Ectodermal cell (in vitro differentiated cells): ENCODE data around the gene SLC22A16.

Experiments
- H3K27ac ChIP-seq: 2 replicates; pipeline ENCODE4 v1.7.0; 2013; ENCODE audit warnings: mild to moderate bottlenecking, low read depth, low read length; ENCODE audit not compliant: insufficient read depth, poor library complexity, severe bottlenecking
- H3K27me3 ChIP-seq: 2 replicates; pipeline ENCODE4 v1.7.0; 2013; ENCODE audit warnings: mild to moderate bottlenecking, low read length; ENCODE audit not compliant: insufficient read depth, control insufficient read depth, poor library complexity, severe bottlenecking
- H3K36me3 ChIP-seq: one replicate; pipeline ENCODE4 v1.7.0; 2013; ENCODE audit warnings: low read length; ENCODE audit not compliant: control insufficient read depth, insufficient read depth
- H3K4me1 ChIP-seq: one replicate; pipeline ENCODE4 v1.7.0; 2013; ENCODE audit warnings: low read length; ENCODE audit not compliant: control insufficient read depth, insufficient read depth
- H3K4me3 ChIP-seq: 2 replicates; pipeline ENCODE4 v1.7.0; 2013; ENCODE audit warnings: low read depth, low read length, control low read depth; ENCODE audit not compliant: insufficient read depth
- H3K9me3 ChIP-seq: 2 replicates; pipeline ENCODE4 v1.7.0; 2013; ENCODE audit warnings: mild to moderate bottlenecking, low read length, moderate library complexity; ENCODE audit not compliant: control insufficient read depth
- WGBS, 2 experiments: methylation state at CpG; one replicate each; pipeline ENCODE4 v1.1.7; 2013; ENCODE audit warnings: missing lambda C conversion rate in 2 of 2; 5-methylcytosine and 5-hydroxymethylcytosine counted together

Gene SLC22A16

GRCh38 chr6:110392727-110393126 lies 83.7 kb downstream of the SLC22A16 start:
- H3K27ac ChIP-seq, result no peak overlapping the region
- WGBS, 2 experiments, result 81 to 84% methylated on average over 9 of the region's 9 CpGs
- H3K36me3 ChIP-seq, result no peaks in the 10 kb centered on the region
- no peaks in the 10 kb centered on the region for H3K9me3 ChIP-seq
- H3K27me3 ChIP-seq, result no peaks in the 10 kb centered on the region
- H3K4me1 ChIP-seq, result peaks cover 6% of the 10 kb centered on the region
- no peak overlapping the region for H3K4me3 ChIP-seq

GRCh38 chr6:110390404-110390803 lies 86.0 kb downstream of the SLC22A16 start:
- Histone ChIP-seq H3K4me1 (peaks cover 6% of the 10 kb centered on the region), H3K4me3 (no peak overlapping the region), H3K9me3 (no peaks in the 10 kb centered on the region), H3K27ac (no peak overlapping the region), H3K27me3 (no peaks in the 10 kb centered on the region), H3K36me3 (no peaks in the 10 kb centered on the region)
- 78 to 87% methylated on average over 2 of the region's 2 CpGs for WGBS, 2 experiments

GRCh38 chr6:110389689-110390382 lies 86.6 kb downstream of the SLC22A16 start:
- Histone ChIP-seq H3K36me3 (no peaks in the 10 kb centered on the region), H3K27me3 (no peaks in the 10 kb centered on the region), H3K27ac (no peak overlapping the region), H3K4me1 (peaks cover 6% of the 10 kb centered on the region), H3K9me3 (no peaks in the 10 kb centered on the region), H3K4me3 (no peak overlapping the region)
- 90 to 95% methylated on average over 4 of the region's 4 CpGs for WGBS, 2 experiments

GRCh38 chr6:110387986-110388385 lies 88.4 kb downstream of the SLC22A16 start:
- 85 to 86% methylated on average over 2 of the region's 2 CpGs for WGBS, 2 experiments
- H3K36me3 ChIP-seq, result no peaks in the 10 kb centered on the region
- H3K27ac ChIP-seq, result no peak overlapping the region
- peaks cover 6% of the 10 kb centered on the region for H3K4me1 ChIP-seq
- no peaks in the 10 kb centered on the region for H3K9me3 ChIP-seq
- no peak overlapping the region for H3K4me3 ChIP-seq
- H3K27me3 ChIP-seq, result no peaks in the 10 kb centered on the region

GRCh38 chr6:110385458-110385863 lies 91.0 kb downstream of the SLC22A16 start:
- Histone ChIP-seq H3K9me3 (no peaks in the 10 kb centered on the region), H3K4me1 (peaks cover 6% of the 10 kb centered on the region), H3K27ac (no peak overlapping the region), H3K27me3 (no peaks in the 10 kb centered on the region), H3K36me3 (no peaks in the 10 kb centered on the region), H3K4me3 (no peak overlapping the region)
- WGBS, 2 experiments, result 70 to 71% methylated on average over 1 of the region's 1 CpG

GRCh38 chr6:110378552-110378951 lies 97.9 kb downstream of the SLC22A16 start:
- H3K4me1 ChIP-seq, result peaks cover 8% of the 10 kb centered on the region
- WGBS, 2 experiments, result 53 to 56% methylated on average over 9 of the region's 9 CpGs
- H3K4me3 ChIP-seq, result no peak overlapping the region
- H3K27me3 ChIP-seq, result no peaks in the 10 kb centered on the region
- no peaks in the 10 kb centered on the region for H3K9me3 ChIP-seq
- no peaks in the 10 kb centered on the region for H3K36me3 ChIP-seq
- H3K27ac ChIP-seq, result no peak overlapping the region
